Osteoblast (primary cell): ENCODE measurements around the gene SART3. TPM values are rescaled to one million over a fixed set of nuclear protein-coding genes. Genes with fewer than 3 reads are reported as not detected.

Source experiments
- DNase-seq: peaks from one replicate; pipeline ENCODE4 v3.0.0; 2011; ENCODE audit warnings: low spot score, mixed read lengths; ENCODE audit not compliant: insufficient read length; ENCODE audit errors: missing footprints
- H2AFZ ChIP-seq: 2 replicates; pipeline ENCODE4 v1.6.0; 2011; ENCODE audit warnings: mild to moderate bottlenecking, low read length
- H3K27ac ChIP-seq: 2 replicates; pipeline ENCODE4 v1.5.1; 2011; ENCODE audit warnings: mild to moderate bottlenecking, low read depth, low read length, moderate library complexity
- H3K27me3 ChIP-seq: 2 replicates; pipeline ENCODE4 v1.6.0; 2012; ENCODE audit warnings: mild to moderate bottlenecking, control low read depth, inconsistent platforms, low read length, moderate library complexity; ENCODE audit not compliant: insufficient read depth
- H3K36me3 ChIP-seq: 2 replicates; pipeline ENCODE4 v1.5.1; 2011; ENCODE audit warnings: mild to moderate bottlenecking, low read length, control low read depth, moderate library complexity; ENCODE audit not compliant: insufficient read depth
- H3K4me1 ChIP-seq: 2 replicates; pipeline ENCODE4 v1.5.1; 2011; ENCODE audit warnings: mild to moderate bottlenecking, low read length, control low read depth, moderate library complexity; ENCODE audit not compliant: insufficient read depth
- H3K4me2 ChIP-seq: 2 replicates; pipeline ENCODE4 v1.6.0; 2011; ENCODE audit warnings: mild to moderate bottlenecking, low read length; ENCODE audit not compliant: insufficient read depth
- H3K4me3 ChIP-seq: fragments of 200-600 bp; sonication (generic); 3 replicates; pipeline ENCODE4 v1.5.1; 2012; ENCODE audit warnings: mild to moderate bottlenecking, low read length, inconsistent platforms; ENCODE audit not compliant: insufficient read depth
- H3K79me2 ChIP-seq: 2 replicates; pipeline ENCODE4 v1.6.0; 2012; ENCODE audit warnings: mild to moderate bottlenecking, low read length, control low read depth, inconsistent platforms; ENCODE audit not compliant: insufficient read depth
- H3K9me3 ChIP-seq: 2 replicates; pipeline ENCODE4 v1.5.1; 2011; ENCODE audit warnings: low read depth, low read length, control low read depth
- H4K20me1 ChIP-seq: 2 replicates; pipeline ENCODE4 v1.6.0; 2012; ENCODE audit warnings: mild to moderate bottlenecking, low read length, control low read depth; ENCODE audit not compliant: insufficient read depth
- total RNA-seq: library from RNA; depleted of rRNA; stranded (reverse); fragments of >200 nt; gene quantifications from 2 replicates; pipeline ENCODE4 v1.2.3, GENCODE V29; 2012
- TF ChIP-seq, protein P1 (sequence below): IDR thresholded peaks from 2 replicates; pipeline ENCODE4 v1.5.1; 2011; ENCODE audit warnings: mild to moderate bottlenecking, low read depth, low read length, moderate library complexity; ENCODE audit errors: extremely low read depth

Gene SART3
- total RNA-seq, 1 donor = 57.9 TPM

DNA sequence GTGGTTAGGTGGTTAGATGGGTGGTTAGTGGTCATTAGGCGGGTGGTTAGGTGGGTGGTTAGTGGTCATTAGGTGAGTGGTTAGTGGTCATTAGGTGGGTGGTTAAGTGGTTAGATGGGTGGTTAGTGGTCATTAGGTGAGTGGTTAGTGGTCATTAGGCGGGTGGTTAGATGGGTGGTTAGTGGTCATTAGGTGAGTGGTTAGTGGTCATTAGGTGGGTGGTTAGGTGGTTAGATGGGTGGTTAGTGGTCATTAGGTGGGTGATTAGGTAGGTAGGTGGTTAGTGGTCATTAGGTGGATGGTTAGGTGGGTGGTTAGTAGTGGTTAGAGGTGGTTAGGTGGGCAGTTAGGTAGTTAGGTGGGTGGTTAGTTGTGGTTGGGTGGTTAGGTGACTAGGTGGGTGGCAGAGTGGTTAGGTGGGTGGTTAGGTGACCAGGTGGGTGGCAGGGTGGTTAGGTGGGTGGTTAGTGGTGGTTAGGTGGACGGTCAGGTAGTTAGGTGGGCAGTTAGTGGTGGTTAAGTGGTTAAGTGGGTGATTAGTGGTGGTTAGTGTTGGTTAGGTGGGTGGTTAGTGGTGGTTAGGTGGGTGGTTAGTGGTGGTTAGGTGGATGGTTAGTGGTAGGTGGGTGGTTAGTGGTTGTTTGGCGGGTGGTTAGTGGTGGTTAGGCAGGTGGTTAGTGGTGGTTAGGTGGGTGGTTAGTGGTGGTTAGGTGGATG is 44.9 kb upstream of the SART3 start:
- H3K4me2 ChIP-seq = no peak overlapping the region
- H3K36me3 ChIP-seq = no peaks in the 10 kb centered on the region
- H3K4me3 ChIP-seq = no peak overlapping the region
- H3K9me3 ChIP-seq = no peaks in the 10 kb centered on the region
- H3K27me3 ChIP-seq = no peaks in the 10 kb centered on the region
- peaks cover 10% of the 10 kb centered on the region for H3K4me1 ChIP-seq
- no peaks in the 10 kb centered on the region for H4K20me1 ChIP-seq
- peak; percentile 34 for DNase-seq
- H2AFZ ChIP-seq = no peak overlapping the region
- H3K27ac ChIP-seq = no peak overlapping the region
- TF ChIP-seq, protein P1, sequence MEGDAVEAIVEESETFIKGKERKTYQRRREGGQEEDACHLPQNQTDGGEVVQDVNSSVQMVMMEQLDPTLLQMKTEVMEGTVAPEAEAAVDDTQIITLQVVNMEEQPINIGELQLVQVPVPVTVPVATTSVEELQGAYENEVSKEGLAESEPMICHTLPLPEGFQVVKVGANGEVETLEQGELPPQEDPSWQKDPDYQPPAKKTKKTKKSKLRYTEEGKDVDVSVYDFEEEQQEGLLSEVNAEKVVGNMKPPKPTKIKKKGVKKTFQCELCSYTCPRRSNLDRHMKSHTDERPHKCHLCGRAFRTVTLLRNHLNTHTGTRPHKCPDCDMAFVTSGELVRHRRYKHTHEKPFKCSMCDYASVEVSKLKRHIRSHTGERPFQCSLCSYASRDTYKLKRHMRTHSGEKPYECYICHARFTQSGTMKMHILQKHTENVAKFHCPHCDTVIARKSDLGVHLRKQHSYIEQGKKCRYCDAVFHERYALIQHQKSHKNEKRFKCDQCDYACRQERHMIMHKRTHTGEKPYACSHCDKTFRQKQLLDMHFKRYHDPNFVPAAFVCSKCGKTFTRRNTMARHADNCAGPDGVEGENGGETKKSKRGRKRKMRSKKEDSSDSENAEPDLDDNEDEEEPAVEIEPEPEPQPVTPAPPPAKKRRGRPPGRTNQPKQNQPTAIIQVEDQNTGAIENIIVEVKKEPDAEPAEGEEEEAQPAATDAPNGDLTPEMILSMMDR = no peak
- H3K79me2 ChIP-seq = no peaks in the 10 kb centered on the region

DNA sequence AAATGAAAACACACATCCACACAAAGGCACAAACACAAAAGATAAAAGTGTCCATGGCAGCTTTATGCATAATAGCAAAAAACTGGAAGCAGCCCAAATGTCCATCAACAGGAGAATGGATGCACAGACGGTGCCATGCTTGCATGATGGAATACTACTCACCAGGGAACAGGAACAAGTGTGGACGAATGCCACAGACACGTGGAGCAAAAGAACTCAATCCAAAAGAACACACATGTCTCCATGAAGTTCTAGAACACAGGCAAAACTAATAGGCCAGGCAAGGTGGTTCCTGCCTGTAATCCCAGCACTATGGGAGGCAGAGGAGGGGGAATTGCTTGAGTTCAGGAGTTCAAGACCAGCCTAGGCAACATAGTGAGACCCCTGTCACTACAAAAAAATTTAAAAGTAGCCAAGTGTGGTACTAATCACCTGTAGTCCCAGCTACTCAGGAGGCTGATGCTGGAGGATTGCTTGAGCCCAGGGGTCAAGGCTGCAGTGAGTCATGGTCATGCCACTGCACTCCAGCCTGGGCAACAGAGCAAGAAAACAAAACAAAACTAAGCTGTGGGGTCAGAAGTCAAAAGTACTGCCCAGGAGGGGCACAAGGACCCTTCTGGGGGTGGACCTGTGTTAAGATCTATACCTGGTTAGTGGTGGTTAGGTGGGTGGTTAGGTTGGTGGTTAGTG is 44.2 kb upstream of the SART3 start:
- H3K79me2 ChIP-seq = no peaks in the 10 kb centered on the region
- H3K4me1 ChIP-seq = peaks cover 10% of the 10 kb centered on the region
- H3K27me3 ChIP-seq = no peaks in the 10 kb centered on the region
- no peak overlapping the region for H3K4me3 ChIP-seq
- H3K4me2 ChIP-seq = no peak overlapping the region
- DNase-seq = peak; percentile 35
- H2AFZ ChIP-seq = no peak overlapping the region
- H4K20me1 ChIP-seq = no peaks in the 10 kb centered on the region
- H3K27ac ChIP-seq = no peak overlapping the region
- no peaks in the 10 kb centered on the region for H3K9me3 ChIP-seq
- H3K36me3 ChIP-seq = no peaks in the 10 kb centered on the region
- TF ChIP-seq, protein P1 = no peak

DNA sequence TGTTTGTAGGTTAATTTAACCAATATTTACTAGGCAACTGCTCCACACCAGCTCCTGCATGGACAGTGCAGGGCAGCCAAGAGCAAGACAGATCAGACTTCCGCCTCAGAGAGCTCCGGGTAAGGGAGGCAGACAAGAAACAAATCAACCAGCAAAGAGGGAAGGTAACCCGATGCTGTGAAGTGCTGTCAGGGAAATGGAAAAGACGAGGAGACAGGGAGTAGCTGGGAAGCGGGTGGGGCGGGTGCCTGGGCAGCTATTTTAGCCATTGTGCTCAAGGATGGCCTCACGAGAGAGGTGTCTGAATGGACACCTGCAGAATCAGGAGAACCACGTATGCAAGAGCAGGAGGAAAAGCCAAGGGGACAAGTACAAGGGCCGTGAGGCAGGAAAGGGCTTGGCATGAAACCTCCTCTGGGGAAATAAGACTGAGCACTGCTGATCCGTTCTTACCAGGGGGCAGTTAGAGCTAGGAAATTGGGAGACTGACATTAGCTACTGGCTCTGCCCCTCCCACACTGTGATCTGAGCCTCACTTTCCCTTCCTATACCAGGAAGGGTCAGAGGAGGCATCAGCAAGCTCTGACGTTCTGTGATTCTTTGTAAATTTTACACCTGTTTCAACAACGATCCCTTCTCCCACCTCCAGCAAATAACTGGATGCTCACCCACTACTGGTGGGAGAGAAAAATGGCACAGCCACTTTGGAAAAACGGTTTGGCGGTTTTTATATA is 43.4 kb upstream of the SART3 start:
- H3K79me2 ChIP-seq = no peaks in the 10 kb centered on the region
- H3K4me2 ChIP-seq = no peak overlapping the region
- H2AFZ ChIP-seq = no peak overlapping the region
- TF ChIP-seq, protein P1 = no peak
- peaks cover 2% of the 10 kb centered on the region for H3K4me1 ChIP-seq
- H4K20me1 ChIP-seq = no peaks in the 10 kb centered on the region
- H3K27ac ChIP-seq = no peak overlapping the region
- no peak overlapping the region for H3K4me3 ChIP-seq
- peak; percentile 76 for DNase-seq
- no peaks in the 10 kb centered on the region for H3K9me3 ChIP-seq
- H3K36me3 ChIP-seq = no peaks in the 10 kb centered on the region
- H3K27me3 ChIP-seq = no peaks in the 10 kb centered on the region

DNA sequence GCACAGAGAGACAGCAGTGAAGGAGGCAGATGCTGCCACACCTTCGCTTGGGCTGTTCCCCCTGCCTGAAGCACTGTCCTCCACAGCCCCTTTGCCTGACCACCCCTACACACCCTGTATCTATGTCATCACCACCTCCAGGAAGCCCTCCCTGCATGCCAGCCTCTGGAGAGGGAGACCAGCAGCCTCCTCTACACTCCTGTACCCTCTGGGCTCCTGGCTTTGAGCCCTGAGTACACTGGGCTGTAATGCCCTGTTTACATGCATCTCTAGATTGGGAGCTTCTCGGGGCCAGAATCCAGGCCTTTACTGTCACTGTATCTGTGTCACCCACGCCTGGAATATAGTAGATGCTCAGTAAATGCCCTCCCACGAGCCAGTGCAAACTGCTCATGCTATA is 42.8 kb upstream of the SART3 start:
- no peak overlapping the region for H3K27ac ChIP-seq
- no peaks in the 10 kb centered on the region for H4K20me1 ChIP-seq
- no peaks in the 10 kb centered on the region for H3K4me1 ChIP-seq

More for the DNA sequence above, 42.8 kb upstream of the SART3 start:
- Histone ChIP-seq H2AFZ (no peak overlapping the region), H3K79me2 (no peaks in the 10 kb centered on the region), H3K27me3 (no peaks in the 10 kb centered on the region), H3K4me3 (no peak overlapping the region), H3K36me3 (no peaks in the 10 kb centered on the region), H3K4me2 (no peak overlapping the region), H3K9me3 (no peaks in the 10 kb centered on the region)
- peak; percentile 19 for DNase-seq
- TF ChIP-seq, protein P1 = no peak
